ENCODE measurements around the gene PPARG.
"Not testable (repeated sequence)": the region's sequence is repeated elsewhere in the genome, so short reads cannot be mapped to it uniquely, and the experiment has no call there.

PPARG gene

GRCh38 chr3:12380461-12380860 lies 91.6 kb downstream of the PPARG start:
- DNase-seq (ENCODE audit: low read depth) = no peak

GRCh38 chr3:12381199-12381598 lies 92.3 kb downstream of the PPARG start:
- DNase-seq (ENCODE audit: low read depth) = no peak

DNA sequence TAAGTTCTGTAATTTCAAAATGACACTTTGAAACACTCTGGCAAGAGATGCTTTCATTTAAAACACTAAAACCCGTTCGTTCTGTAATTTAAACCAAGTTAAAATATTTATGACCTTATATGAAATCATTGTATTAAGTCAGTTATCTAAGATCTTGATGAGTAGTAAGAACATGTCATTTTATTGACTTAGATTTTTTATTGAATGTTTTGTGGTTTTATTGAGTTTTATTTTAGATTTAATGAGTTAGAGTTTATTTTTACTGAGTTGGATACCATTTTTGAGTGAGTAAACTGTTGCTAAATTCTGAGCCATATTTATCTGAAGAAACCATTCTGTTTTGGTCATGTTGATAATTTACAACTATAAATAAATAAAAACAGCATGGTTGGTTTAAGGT lies 94.3 kb downstream of the PPARG start:
- no peak for DNase-seq (ENCODE audit: low read depth)

GRCh38 chr3:12384451-12385233 lies 95.8 kb downstream of the PPARG start:
- DNase-seq (ENCODE audit: low read depth) = no peak

- not testable (repeated sequence) for DNase-seq (ENCODE audit: low read depth)
Measured at GRCh38 chr3:12386514-12387291, 97.8 kb downstream of the PPARG start.

- DNase-seq (ENCODE audit: low read depth) = no peak
Measured at GRCh38 chr3:12388185-12388584, 99.3 kb downstream of the PPARG start.

DNA sequence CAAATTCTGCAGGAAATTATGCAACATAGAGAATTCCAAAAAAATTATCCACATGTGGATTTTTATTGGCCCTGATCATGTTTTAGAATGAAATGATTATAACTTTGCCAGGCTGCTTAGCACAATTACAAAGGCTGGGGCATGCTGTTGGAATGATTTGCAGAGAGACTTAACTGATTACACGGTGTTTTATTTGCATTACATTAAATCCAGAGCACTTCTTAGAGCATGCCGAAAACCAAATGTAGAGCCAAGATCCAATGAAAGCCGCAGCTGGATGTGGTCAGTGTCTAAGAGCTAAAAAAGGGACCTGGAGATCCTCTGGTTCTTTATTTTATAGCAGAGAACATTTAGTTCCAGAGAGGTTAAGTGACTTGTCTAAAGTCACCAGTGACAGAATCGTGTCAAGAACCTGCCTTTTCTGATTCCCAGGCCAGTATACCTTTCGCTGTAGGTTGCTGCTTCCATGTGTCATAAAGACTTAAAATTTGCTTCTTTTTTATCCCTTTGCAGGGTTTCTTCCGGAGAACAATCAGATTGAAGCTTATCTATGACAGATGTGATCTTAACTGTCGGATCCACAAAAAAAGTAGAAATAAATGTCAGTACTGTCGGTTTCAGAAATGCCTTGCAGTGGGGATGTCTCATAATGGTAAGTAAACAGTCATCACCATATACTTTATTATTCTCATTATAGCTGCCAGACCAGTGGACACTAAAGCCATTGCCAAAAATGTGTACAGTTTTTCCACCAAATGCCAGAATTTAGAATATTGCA lies 103.4 kb downstream of the PPARG start:
- DNase-seq (ENCODE audit: low read depth) = peak; percentile 23

DNA sequence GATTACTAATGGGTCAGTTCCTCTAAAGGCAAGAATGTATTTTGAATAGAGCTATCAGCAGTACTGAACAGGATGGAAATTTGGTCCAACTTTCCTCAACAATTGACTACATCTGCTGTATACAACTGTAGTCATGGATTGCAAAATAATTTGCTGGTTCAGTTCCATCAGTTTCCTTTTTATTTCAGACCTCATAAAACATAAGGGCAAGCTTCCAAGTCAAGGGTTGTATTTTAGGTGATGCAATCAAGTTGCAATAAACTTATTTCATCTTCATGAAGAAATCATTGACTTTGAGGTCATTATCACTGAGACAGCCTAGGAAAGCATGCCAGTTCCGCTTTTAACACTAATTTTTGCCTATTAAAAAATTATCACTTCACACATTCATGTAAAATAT lies 105.0 kb downstream of the PPARG start:
- DNase-seq (ENCODE audit: low read depth) = peak; percentile 98

DNA sequence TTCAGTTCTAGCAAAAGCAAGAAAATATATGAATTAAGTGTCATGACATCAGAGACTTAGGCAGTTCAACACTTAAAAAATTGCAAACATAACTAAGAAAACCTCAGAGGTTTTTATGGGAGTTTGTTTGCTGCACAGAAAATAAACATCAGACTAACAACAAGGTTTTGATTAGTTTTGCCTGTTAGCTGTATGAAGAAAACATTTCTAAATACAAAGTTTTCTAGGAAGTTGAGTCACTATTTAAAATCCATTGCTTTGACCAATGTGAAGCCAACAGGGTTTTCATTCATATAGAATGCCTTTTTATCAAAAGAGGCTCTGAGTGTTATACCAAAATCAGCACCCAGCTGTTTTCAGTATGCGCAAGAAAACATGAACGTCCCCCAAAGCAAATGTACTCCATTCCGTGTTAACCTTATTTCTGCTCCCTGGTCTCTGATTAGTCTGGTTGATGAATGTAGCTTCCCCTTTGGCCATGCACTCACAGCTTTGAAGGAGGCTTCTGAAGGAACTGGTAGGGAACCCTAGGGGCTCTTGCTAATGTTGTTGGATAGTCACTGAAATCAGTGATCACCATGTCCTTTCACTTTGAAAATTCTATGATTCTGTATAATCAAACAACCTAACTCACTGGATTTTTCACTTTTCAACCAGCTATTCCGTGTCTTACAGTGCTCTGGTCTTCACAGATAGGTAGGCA lies 105.8 kb downstream of the PPARG start:
- DNase-seq (ENCODE audit: low read depth) = no peak

DNA sequence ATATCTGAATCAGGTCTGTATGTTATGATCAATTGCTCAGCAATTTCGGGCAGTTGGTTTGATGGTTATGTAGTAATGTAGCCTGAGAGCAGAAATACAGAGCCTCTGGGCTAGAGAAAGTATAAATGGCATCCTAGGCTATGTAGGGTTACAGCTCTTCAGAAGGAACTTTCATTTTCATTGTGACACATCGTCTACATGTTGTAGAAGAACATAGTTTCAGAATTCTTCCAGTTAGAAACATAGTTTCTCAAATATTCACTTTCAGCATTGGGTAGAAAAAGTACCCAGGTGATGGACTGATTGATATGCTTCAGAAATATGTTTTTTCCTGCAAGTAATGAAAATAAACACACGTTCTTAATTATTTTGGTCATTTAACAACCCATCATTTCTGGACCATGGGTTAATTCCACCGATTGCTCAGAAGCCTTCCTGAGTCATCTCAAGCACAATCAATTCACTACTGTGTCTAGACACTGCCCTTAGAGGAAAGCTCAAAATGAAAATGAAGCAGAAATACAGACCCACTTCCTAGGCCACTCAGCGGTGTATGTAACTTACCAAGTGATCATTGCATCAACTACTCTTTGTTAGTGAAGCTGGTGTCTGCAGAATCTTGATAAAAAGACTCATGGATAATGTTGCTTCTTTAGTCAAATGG lies 106.6 kb downstream of the PPARG start:
- DNase-seq (ENCODE audit: low read depth) = no peak

- DNase-seq (ENCODE audit: low read depth) = no peak
Measured at GRCh38 chr3:12396471-12396870, 107.6 kb downstream of the PPARG start.

- no peak for DNase-seq (ENCODE audit: low read depth)
Measured at GRCh38 chr3:12399226-12399625, 110.4 kb downstream of the PPARG start.

DNA sequence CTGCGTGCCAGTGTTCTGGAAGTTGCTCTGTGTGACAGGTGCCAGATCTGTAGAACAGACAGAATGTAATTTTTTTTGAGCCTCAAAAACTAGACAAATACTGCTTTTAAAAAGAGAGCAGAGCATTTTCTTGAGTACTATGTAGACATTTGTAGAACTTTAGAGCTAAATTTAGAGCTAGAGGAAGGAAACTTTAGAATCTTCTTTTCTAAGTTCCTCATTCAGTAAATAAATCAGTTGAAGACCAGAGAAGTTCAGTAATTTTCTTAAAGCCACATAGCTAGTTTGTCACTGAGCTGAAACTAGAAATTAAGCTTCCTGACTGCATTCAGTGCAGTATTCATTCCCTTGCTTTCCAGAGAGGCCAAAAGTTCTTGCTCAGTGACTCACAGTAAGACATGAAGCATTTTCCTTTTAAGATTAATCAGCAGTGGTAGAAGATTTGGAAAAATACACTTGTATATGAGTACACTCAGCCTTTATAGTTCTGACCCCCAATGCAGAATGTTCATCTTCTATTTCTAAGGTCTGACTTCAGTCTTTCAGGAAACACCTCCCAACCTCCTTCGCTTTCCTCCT lies 111.8 kb downstream of the PPARG start:
- DNase-seq (ENCODE audit: low read depth) = no peak

GRCh38 chr3:12401208-12401607 lies 112.3 kb downstream of the PPARG start:
- DNase-seq (ENCODE audit: low read depth) = no peak

GRCh38 chr3:12405432-12406272 lies 116.8 kb downstream of the PPARG start:
- peak; percentile 93 for DNase-seq (ENCODE audit: low read depth)

DNA sequence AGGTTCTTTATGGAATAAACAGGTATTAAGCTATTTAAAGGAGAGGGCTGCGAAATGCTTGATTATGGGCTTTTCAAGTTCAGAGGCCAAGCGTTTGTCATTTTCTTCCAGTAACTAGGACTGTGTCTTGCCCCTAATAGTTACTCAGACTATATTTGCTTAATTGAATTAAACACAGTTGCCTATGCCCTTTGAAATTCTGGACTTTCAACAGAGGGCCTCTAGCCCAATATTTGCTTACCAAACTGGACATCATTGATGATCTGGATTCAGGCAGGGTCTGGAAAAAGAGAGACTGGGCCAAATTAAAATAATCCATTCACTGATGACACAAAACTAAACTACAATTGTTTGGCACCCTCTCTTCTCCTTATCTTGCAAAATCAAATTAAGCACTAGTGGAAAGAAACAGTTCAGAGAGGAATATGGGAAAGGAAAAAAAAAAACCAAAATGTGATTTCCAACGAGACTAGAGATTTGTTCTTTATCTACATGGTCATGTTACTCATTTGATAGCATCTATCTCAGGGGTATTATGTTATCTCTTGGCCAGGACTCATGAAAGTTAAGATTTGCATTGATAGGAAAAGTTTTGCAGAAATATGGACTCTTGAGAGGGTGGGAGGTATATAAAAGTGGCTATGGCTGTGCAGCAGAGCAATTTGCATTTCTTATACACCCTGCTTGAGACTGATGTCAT lies 120.3 kb downstream of the PPARG start:
- DNase-seq (ENCODE audit: low read depth) = no peak

DNA sequence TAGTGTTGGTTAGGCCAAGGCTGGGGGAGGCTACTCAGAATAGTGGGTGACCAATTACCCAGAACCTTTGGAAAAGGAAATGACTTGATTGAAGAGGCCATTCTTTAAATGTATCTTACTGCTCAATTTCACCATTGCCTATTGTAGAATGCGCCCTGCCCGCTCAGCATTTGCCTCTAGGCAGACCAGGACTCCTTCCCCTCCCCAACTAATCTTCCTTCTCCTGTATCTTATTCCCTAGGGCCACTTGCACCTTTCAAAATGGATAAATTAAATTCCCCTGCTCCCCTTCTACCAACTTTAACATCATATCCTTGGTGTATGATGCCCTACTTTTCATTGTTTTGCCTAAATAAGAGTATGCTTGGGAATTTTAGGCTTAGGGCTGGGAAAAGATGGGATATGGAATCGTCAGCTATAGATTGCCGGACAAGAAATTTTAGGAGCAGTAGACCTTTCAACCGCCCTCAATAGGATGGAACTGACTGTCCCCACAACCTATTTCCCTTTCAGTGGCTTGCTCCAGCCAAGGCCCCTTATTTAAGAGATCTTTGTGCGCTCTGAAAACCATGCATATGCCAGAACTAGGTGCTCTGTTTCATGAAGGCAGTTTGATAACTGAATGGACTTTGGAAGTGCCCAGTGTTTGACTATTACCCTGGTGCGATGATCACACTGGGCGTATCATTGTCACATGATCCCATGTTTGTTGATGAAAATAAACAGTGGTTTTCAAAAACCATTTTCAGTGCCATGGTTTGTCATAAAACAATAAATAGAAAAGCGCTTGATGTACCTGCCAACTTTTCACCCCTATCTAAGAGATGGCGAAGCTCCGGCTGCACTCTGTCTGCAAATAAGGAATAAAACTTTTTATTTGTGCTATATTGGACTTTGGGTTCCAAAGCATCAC lies 121.1 kb downstream of the PPARG start:
- DNase-seq (ENCODE audit: low read depth) = no peak

GRCh38 chr3:12413721-12414255 lies 124.9 kb downstream of the PPARG start:
- no peak for DNase-seq (ENCODE audit: low read depth)

Measured in fibroblast of the conjunctiva (primary cell).